ENCODE measurements around the gene YJEFN3.

- TF ChIP-seq, protein P1, sequence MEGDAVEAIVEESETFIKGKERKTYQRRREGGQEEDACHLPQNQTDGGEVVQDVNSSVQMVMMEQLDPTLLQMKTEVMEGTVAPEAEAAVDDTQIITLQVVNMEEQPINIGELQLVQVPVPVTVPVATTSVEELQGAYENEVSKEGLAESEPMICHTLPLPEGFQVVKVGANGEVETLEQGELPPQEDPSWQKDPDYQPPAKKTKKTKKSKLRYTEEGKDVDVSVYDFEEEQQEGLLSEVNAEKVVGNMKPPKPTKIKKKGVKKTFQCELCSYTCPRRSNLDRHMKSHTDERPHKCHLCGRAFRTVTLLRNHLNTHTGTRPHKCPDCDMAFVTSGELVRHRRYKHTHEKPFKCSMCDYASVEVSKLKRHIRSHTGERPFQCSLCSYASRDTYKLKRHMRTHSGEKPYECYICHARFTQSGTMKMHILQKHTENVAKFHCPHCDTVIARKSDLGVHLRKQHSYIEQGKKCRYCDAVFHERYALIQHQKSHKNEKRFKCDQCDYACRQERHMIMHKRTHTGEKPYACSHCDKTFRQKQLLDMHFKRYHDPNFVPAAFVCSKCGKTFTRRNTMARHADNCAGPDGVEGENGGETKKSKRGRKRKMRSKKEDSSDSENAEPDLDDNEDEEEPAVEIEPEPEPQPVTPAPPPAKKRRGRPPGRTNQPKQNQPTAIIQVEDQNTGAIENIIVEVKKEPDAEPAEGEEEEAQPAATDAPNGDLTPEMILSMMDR (IDR thresholded peaks at IDR 0.05): no peak
- no peak for TF ChIP-seq POLR2A (IDR thresholded peaks at IDR 0.05)
Measured at GRCh38 chr19:19545707-19546106, 17.0 kb downstream of the YJEFN3 start.

All from body of pancreas (tissue), 4 donors.